GM12874 (cell line): ENCODE measurements around the gene B3GAT3.

Source experiments
- CTCF ChIP-seq: IDR thresholded peaks from 2 replicates; pipeline ENCODE4 v1.5.1; 2011; ENCODE audit warnings: low read depth, mild to moderate bottlenecking, control low read depth, low read length, moderate library complexity; ENCODE audit not compliant: insufficient read depth

The B3GAT3 gene

GRCh38 chr11:62591448-62592145 is 30.2 kb downstream of the B3GAT3 start, which contains the start of gene TUT1:
TUT1 (minus strand) TSS chr11:62591523; CDS start chr11:62591485, 38 bp downstream.
- no peak for TF ChIP-seq CTCF

- peak; percentile 22; the same call in 1 of the 2 replicates for TF ChIP-seq CTCF
Observed at GRCh38 chr11:62588966-62589637, 32.7 kb downstream of the B3GAT3 start.

GRCh38 chr11:62580959-62581715 is 40.6 kb downstream of the B3GAT3 start:
- TF ChIP-seq CTCF, result no peak

GRCh38 chr11:62579252-62579651 is 42.5 kb downstream of the B3GAT3 start:
- no peak for TF ChIP-seq CTCF

GRCh38 chr11:62578541-62578940 is 43.2 kb downstream of the B3GAT3 start:
- no peak for TF ChIP-seq CTCF

- no peak for TF ChIP-seq CTCF
Observed at GRCh38 chr11:62577046-62577714, 44.6 kb downstream of the B3GAT3 start.

- TF ChIP-seq CTCF, result no peak
Observed at GRCh38 chr11:62575837-62576236, 45.9 kb downstream of the B3GAT3 start.
